Activated CD4-positive, CD25-positive, alpha-beta regulatory T cell treated with anti-CD3 and anti-CD28 coated beads, Interleukin-2, amount 50 U/mL, for 16 hours (primary cell): ENCODE results near the gene HIRIP3.
"Not testable (repeated sequence)": the region's sequence is repeated elsewhere in the genome, so short reads cannot be mapped to it uniquely, and the experiment has no call there.

Experiments used
- DNase-seq: peaks from one replicate; pipeline ENCODE4 v3.0.0-alpha.2; 2020; ENCODE audit warnings: low read depth, low spot score

The HIRIP3 gene

GRCh38 chr16:30017277-30017656 lies 21.9 kb upstream of the HIRIP3 start:
- no peak for DNase-seq

GRCh38 chr16:30016555-30017276 lies 21.3 kb upstream of the HIRIP3 start:
- DNase-seq, result no peak

DNA sequence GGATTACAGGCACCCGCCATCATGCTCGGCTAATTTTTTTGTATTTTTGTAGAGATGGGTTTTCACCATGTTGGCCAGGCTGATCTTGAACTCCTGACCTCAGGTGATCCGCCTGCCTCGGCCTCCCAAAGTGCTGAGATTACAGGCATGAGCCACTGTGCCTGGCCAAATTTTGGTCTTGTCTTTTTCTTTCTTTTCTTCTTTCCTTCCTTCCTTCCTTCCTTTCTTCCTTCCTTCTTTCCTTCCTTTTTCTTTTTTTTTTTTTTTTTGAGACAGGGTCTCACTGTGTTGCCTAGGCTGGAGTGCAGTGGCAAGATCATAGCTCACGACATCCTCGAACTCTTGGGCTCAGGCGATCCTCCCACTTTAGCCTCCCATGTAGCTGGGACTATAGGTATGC lies 20.0 kb upstream of the HIRIP3 start:
- DNase-seq, result not testable (repeated sequence)

GRCh38 chr16:30012598-30012997 lies 17.2 kb upstream of the HIRIP3 start:
- not testable (repeated sequence) for DNase-seq

GRCh38 chr16:30011714-30012504 lies 16.5 kb upstream of the HIRIP3 start:
- DNase-seq, result no peak

DNA sequence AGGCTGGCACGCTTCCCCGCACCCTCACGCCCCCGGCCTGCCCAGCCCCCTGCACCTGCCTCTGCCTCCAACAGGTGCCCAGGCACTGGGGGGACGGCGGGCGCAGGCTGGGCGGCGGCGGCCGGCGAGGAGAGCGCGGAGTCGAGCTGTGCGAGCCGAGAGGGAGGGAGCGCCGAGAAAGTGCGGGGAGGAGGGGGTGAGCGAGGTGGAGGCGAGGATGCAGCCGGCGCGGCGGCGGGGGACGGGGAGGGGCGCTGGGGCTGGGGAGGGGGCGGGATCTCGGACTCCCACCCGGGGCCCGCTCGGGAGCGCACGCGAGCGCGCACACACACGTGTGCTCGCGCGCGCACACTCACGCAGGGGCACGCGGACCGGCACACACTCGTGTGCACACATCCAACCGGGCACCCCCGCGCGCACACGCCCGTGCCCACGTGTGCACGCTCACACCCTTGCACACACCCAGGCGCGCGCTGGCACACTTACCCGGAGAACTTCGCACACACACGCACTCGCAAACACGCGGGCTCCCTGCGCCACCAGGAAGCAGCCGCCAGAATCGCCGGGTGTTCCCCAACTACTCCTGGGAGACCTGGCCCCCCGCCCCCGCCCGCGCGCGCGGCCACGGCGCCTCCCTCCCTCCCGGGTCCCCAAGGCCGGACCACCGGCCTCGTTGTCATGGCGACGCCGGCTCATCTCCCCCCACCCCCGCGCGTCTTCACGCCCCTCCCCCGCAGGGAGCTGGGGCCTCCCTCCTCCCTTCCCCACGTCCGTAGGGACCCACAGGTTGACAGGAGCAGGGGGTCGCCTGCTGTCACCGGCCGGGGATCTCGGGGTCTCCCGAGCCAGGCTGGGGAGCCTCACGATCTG lies 15.7 kb upstream of the HIRIP3 start, which contains the start of gene DOC2A:
Gene DOC2A, minus strand, starts transcription at position 184 of the 870 bp plus-strand sequence. CDS start 805 bp downstream, outside the sequence.
- no peak for DNase-seq

DNA sequence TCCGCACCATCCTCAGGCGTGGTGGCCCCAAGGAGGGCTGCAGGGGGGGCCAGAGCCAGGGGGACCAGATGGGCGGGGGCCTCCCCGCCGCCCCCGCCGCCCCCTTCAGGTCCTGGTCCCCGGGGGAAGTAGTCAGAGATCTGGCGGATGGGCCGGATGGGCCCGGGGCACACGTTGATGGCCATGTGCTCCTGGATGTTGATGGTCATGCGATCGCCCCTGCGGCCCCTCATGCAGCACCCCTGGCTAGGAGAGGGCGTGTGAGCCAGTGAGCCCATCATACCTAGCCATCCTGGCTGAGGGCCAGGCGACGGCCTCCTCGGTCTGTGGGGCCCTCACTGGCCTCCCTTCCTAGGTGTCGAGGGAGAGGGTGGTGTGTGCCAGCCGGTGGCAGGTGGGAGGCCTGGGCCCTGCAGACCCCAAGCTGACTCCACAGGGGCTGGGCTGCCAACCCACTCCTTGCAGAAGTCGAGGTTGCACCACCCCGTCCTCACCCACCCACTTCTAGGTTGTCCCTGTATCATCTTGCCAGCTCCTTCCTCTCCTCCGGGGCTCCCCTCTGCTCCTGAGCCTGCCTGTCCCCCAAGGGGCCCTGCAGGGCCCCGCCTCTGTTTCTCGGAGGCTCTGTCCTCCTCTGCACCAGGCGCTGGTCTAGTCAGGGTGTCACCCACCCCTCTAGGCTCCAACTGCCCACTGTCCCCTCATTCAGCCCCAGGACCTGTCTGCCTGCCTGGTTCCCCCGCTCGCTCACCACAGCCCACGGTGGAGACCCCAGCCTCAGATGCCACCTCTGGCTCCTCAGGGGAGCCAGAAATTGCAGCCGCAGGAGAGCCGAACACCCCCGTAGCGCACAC lies 14.8 kb upstream of the HIRIP3 start:
- no peak for DNase-seq

GRCh38 chr16:30009085-30009862 lies 13.9 kb upstream of the HIRIP3 start:
- DNase-seq, result no peak

DNA sequence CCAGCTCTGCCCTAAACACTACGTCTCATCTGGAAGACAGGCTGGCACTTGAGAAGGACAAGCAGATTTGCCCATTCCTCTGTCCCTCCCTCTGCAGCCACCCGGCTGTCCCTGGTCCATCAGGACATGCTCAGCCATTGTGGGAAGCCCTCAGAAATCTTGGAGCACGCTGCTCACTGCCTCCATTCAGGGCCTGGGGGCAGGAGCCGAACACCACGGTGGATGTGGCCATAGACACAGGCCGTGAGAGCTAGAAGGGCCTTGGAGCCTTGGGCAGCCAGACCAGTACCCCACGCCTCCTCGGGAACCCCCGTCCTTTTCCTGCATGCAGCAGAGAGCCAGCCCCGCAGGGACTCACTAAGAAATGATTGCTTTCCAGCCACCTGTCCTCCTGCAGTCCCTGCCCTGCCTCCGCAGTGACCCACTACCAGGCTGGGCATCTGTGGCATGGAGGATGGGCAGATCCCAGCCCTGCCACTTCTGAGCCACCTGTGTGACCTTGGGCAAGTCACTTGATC lies 12.0 kb upstream of the HIRIP3 start:
- DNase-seq, result no peak

DNA sequence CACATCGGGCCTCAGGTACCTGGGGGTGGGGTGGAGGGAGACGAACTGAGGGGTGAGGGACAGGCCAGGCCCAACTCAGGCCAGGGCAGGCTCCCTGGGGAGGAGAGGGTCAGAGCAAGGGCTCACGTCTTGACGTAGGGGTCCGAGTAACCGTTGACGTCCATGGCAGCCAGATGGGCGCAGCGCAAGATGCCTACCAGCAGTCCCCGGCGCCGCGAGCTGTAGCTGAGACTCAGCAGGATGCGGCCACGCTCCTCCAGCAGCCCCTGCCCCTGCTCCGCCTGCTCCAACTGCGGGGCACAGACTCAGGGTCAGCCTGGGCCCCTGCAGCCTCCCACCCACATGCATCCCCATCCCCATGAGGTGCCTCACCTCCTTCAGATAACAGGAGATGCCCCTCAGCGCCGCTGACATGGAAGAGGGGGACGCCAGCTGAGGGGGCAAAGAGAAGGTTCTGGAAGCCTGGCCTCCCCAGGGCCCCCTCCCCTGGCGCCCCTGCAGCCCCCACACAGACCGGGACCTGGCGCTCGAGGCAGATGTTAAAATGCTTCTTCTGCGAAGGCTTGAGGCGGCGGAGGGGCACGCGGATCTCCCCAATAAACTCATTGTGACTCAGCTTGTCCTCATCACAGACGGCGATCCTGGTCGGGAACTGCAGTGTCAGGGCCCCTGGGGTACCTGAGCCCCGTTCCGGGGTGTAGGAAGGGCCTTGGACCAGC lies 11.4 kb upstream of the HIRIP3 start:
- no peak for DNase-seq

DNA sequence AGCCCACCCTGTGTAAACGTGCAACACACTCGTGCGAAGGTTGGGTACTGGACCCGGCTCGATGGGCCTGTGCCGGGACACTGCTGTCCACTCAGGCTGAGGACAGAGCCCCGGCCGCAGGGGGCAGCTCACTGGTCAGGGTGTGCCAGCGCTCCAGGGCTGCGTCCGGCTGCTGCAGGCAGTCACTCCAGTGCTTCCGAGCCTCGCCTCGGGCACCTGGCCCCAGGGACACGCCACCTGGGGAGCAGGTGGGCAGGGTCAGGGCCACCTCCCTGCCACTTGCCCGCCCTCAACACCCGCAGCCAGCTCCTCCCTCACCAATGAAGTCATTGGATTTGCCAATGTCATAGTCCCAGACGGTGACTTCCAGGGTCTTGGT lies 10.7 kb upstream of the HIRIP3 start:
- DNase-seq, result no peak

DNA sequence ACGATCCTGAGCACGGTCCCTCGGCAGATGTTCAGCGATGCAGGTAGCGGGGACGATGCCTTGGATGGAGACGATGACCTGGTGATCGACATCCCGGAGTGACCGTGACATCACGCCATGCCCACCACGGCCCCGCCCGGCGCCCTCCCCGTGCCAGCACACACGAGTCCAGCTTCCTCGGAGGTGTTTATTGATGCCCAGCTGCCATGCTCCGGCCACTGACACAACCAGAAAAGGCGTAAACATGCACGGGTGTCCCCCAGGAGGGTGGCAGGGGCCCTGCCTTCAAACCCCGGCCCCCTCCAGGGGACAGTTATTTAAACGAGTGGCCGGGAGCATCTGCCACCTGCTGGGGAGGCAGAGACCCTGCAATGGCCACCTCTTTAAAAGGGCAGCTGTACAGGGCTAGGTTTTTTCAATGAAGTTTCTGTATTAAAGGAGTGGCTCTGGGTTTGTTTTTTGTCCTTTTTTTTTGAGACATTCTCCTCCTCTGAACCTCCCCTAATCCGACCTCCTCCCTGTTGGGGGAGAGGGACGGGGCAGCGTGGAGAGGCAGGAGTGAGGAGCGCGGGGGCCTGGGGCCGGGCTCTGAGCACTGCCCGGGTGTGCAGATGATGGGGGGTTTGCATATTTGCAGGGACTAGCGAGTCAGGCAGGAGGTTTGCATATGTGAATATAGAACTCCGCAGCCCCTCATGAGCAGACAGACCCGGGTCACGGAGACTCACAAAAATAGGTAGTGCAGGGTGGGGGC lies 10.1 kb upstream of the HIRIP3 start:
- no peak for DNase-seq

- DNase-seq, result no peak
Measured at GRCh38 chr16:30004811-30005242, 9.4 kb upstream of the HIRIP3 start.

- no peak for DNase-seq
Measured at GRCh38 chr16:30004424-30004776, 9.0 kb upstream of the HIRIP3 start.

DNA sequence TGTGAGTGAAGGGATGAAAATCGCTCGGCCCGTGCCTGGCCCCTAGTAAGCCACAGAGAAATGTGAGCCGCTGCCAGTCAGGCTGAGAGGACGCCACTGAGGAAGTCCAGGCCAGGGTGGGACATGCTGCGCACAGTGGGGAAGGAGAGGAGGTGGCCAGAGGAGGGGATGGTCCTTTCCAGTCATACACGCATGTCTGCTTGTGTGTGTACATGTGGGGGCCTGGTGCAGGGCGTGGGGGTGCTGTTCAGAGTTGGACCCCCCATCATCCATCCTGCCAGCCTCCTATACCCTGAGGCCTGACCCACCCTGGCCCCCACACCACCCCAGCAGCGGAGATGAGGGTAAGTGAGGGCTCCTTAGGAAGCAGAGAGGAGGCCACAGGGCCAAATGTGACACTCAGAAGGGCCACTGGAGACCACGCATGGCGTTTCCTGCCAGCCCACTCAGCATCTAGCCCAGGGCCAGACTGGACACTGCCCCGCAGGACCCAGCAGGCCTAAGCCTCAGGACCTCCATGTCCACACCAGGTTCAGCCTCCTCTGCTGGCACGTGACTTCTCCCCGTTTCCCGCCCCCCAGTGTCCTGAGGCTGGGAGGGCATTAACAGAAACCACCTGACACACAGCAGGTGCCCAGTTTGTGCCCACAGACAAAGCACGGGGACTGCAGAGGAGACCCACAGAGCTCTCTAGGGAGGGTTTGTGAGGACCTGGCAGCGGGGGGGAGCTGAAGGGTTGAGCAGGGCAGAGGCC lies 8.4 kb upstream of the HIRIP3 start:
- no peak for DNase-seq

- no peak for DNase-seq
Measured at GRCh38 chr16:30002614-30003346, 7.4 kb upstream of the HIRIP3 start.
